Gastrocnemius medialis (tissue), 4 donors: Measurements from ENCODE around the gene GPR161. TPM values are rescaled to one million over a fixed set of nuclear protein-coding genes. Genes with fewer than 3 reads are reported as not detected.

Source experiments
- ATAC-seq, 2 donors: fragments of 150-250 bp; one replicate each; pipeline ENCODE4 v1.9.1; 2016
- DNase-seq, 2 donors: peaks; one replicate each; pipeline ENCODE4 v3.0.0-alpha.2; 2019
- H3K27ac ChIP-seq, 4 donors: fragments of 200-600 bp; sonication (generic); 1 replicate in 1 of 4; 2 replicates in 3 of 4; pipeline ENCODE4 v1.5.1; 2016 to 2018; ENCODE audit warnings: mild to moderate bottlenecking in 2 of 4, moderate library complexity in 1 of 4
- H3K27me3 ChIP-seq, 3 donors: fragments of 200-600 bp; sonication (generic) in 2 of 3; 1 replicate in 1 of 3; 2 replicates in 2 of 3; pipeline versions ENCODE4 v1.5.1 to v1.6.0; 2016 to 2019; ENCODE audit warnings: mild to moderate bottlenecking in 1 of 3, moderate library complexity in 1 of 3
- H3K36me3 ChIP-seq, 2 donors: fragments of 200-600 bp; sonication (generic) in 1 of 2; one replicate each; pipeline ENCODE4 v1.5.1; 2017 to 2018
- H3K4me1 ChIP-seq, 2 donors: fragments of 200-600 bp; sonication (generic) in 1 of 2; one replicate each; pipeline ENCODE4 v1.5.1; 2016 to 2017; ENCODE audit warnings: mild to moderate bottlenecking in 2 of 2
- H3K4me3 ChIP-seq, 4 donors: fragments of 200-600 bp; sonication (generic) in 3 of 4; 1 replicate in 1 of 4; 2 replicates in 3 of 4; pipeline ENCODE4 v1.5.1; 2016 to 2019; ENCODE audit warnings: mild to moderate bottlenecking in 2 of 4
- H3K9me3 ChIP-seq, 3 donors: fragments of 200-600 bp; sonication (generic) in 2 of 3; 1 replicate in 1 of 3; 2 replicates in 2 of 3; pipeline ENCODE4 v1.5.1; 2016 to 2019
- POLR2A ChIP-seq, 2 donors: fragments of 450-650 bp; IDR thresholded peaks; one replicate each; pipeline ENCODE4 v1.6.1; 2017; ENCODE audit warnings: antibody characterized with exemption in 2 of 2, mild to moderate bottlenecking in 2 of 2, moderate library complexity in 2 of 2
- in situ Hi-C, 4 donors: fragments of 200-750 bp; cut with MboI; loops; one replicate each; pipeline versions ENCODE4 v1.15.0 to v1.8.0; 2017; ENCODE audit warnings: low sequenced_read_pairs in 4 of 4
- intact Hi-C: fragments of 100-400 bp; cut with DNase I; formaldehyde crosslinking; loops from one replicate; pipeline ENCODE4 v1.15.1; 2023; ENCODE audit warnings: low total_unique reads
- total RNA-seq, 4 donors: library from RNA; depleted of rRNA; stranded (reverse); fragments of >200 nt; gene quantifications; one replicate each; pipeline versions ENCODE4 v1.1.0 to v1.2.3, GENCODE V29; 2016
- TF ChIP-seq, protein P1 (sequence below), 5 experiments: fragments of 450-650 bp in 3 of 5; fragments of 200-600 bp in 2 of 5; sonication (generic) in 2 of 5; IDR thresholded peaks in 4 of 5; conservative IDR thresholded peaks in 1 of 5; 1 replicate in 4 of 5; 2 replicates in 1 of 5; pipeline ENCODE4 v1.5.1; 2016 to 2019; ENCODE audit warnings: antibody characterized with exemption in 5 of 5, mild to moderate bottlenecking in 3 of 5, moderate library complexity in 3 of 5

Gene GPR161
- total RNA-seq, 4 donors from 2014 or later = 0.31 to 1.0 (median 0.86) TPM

DNA sequence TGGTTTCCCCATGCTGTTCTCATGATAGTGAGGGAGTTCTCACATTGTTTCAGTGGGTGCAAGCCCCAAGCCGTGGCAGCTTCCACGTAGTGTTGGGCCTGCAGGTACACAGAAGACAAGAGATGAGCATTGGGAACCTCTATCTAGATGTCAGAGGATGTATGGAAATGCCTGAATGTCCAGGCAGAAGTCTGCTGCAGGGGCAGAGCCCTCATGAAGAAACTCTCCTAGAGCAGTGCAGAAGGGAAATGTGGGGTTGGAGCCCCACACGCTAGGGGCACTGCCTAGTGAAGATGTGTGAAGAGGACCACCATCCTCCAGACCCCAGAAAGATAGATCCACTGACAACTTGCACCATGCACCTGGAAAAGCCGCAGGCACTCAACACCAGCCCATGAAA, 17.0 kb downstream of the GPR161 start:
- H3K4me1 ChIP-seq = peaks cover 0 to 3% of the 10 kb centered on the region in 2 donors
- in situ Hi-C loops = no loop called here
- H3K4me3 ChIP-seq = no peak overlapping the region
- no peak overlapping the region for H3K27ac ChIP-seq
- no peaks in the 10 kb centered on the region for H3K27me3 ChIP-seq
- DNase-seq (no peak), ATAC-seq (no peak)
- H3K36me3 ChIP-seq = no peaks in the 10 kb centered on the region
- intact Hi-C loops = no loop called here
- H3K9me3 ChIP-seq = no peaks in the 10 kb centered on the region
- TF ChIP-seq POLR2A (IDR thresholded peaks at IDR 0.05) = no peak
- TF ChIP-seq, protein P1, sequence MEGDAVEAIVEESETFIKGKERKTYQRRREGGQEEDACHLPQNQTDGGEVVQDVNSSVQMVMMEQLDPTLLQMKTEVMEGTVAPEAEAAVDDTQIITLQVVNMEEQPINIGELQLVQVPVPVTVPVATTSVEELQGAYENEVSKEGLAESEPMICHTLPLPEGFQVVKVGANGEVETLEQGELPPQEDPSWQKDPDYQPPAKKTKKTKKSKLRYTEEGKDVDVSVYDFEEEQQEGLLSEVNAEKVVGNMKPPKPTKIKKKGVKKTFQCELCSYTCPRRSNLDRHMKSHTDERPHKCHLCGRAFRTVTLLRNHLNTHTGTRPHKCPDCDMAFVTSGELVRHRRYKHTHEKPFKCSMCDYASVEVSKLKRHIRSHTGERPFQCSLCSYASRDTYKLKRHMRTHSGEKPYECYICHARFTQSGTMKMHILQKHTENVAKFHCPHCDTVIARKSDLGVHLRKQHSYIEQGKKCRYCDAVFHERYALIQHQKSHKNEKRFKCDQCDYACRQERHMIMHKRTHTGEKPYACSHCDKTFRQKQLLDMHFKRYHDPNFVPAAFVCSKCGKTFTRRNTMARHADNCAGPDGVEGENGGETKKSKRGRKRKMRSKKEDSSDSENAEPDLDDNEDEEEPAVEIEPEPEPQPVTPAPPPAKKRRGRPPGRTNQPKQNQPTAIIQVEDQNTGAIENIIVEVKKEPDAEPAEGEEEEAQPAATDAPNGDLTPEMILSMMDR (IDR thresholded peaks at IDR 0.05 in 4 of 5, conservative IDR thresholded peaks at IDR 0.05 in 1 of 5) = no peak

DNA sequence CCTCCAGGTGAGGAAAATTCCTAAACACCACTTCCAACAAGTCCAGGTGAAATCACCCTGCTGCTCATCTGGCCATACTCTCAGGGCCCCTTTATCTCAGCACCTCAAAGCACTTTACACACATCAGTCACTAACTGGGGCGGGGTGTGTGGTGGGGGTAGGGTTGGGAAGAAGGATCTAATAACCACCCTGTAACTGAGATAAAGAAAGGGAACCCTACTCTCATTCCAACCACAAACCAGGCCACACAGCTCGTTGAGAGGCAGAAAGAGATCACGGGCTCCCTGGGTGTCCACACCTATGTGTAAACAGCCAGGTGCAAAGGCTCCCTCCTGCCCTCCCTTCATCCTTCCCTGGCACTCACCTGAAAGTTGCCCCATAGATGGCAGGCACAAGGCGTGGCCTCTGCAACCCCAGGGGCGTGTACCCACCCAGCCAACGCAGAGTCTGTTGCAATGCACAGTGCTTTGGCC, 20.4 kb downstream of the GPR161 start:
- DNase-seq = no peak

DNA sequence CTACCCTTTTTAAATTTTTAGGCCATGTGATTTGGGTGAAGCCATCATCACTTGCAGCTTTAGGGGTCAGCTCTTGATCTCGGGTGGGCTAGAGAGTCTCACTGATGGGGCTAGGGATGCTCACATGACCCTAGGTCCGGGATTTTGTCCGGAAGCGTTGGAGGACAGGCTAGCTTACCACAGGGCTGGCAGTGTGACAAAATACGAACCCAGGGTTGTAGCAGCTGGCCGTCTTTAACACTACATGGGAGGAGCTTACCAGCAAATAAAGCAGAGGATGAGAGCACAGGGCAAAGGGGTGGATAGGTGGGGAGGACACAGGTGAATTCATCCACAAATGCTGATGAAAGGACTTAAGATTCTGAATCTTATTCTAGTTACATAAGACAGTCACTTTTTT, 21.9 kb downstream of the GPR161 start:
- Histone ChIP-seq H3K27ac (no peak overlapping the region), H3K9me3 (no peaks in the 10 kb centered on the region), H3K36me3 (no peaks in the 10 kb centered on the region), H3K27me3 (no peaks in the 10 kb centered on the region), H3K4me1 (no peaks in the 10 kb centered on the region), H3K4me3 (no peak overlapping the region)
- DNase-seq (no peak), ATAC-seq (no peak)
- in situ Hi-C loops (no loop called here), intact Hi-C loops (no loop called here)
- TF ChIP-seq, protein P1 (IDR thresholded peaks at IDR 0.05 in 4 of 5, conservative IDR thresholded peaks at IDR 0.05 in 1 of 5) = no peak
- no peak for TF ChIP-seq POLR2A (IDR thresholded peaks at IDR 0.05)

More for the DNA sequence above, 20.4 kb downstream of the GPR161 start:
- Histone ChIP-seq H3K27me3 (no peaks in the 10 kb centered on the region), H3K9me3 (no peaks in the 10 kb centered on the region), H3K27ac (no peak overlapping the region), H3K36me3 (no peaks in the 10 kb centered on the region), H3K4me3 (no peak overlapping the region), H3K4me1 (peaks cover 0 to 3% of the 10 kb centered on the region in 2 donors)
- no peak for TF ChIP-seq POLR2A (IDR thresholded peaks at IDR 0.05)
- TF ChIP-seq, protein P1 (IDR thresholded peaks at IDR 0.05 in 4 of 5, conservative IDR thresholded peaks at IDR 0.05 in 1 of 5) = no peak
- intact Hi-C loops = no loop called here
- ATAC-seq = no peak
- in situ Hi-C loops = no loop called here

DNA sequence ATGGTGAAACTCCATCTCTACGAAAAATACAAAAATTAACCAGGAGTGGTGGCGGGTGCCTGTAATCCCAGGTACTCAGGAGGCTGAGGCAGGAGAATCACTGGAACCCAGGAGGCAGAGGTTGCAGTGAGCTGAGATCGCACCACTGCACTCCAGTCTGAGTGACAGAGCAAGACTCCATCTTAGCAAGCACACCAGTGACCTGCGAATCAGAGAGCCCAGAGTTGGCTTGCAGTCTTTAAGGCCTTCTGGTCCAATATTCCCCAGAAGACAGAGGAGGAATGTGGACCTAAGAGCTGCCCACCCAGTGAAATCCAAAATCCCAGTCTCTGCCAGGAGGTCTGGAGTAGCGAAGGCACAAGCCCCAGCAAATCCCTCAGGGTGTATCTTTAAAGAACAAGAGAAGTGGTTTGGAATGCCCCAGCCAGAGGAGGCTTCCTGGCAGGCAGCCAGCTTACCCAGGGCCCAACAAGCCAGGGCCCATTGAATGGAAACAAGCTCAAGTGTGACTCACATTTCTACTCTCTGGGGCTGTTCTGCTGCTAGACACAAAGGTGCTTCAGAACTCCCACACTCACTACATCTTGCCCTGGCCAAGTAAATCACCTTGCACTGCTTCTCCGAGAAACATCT, 23.9 kb downstream of the GPR161 start:
- intact Hi-C loops = no loop called here
- DNase-seq = no peak
- Histone ChIP-seq H3K9me3 (no peaks in the 10 kb centered on the region), H3K4me3 (no peak overlapping the region), H3K27ac (no peak overlapping the region), H3K4me1 (no peaks in the 10 kb centered on the region), H3K27me3 (no peaks in the 10 kb centered on the region), H3K36me3 (no peaks in the 10 kb centered on the region)
- ATAC-seq = no peak
- TF ChIP-seq POLR2A (IDR thresholded peaks at IDR 0.05) = no peak
- TF ChIP-seq, protein P1 (IDR thresholded peaks at IDR 0.05 in 4 of 5, conservative IDR thresholded peaks at IDR 0.05 in 1 of 5) = no peak
- in situ Hi-C loops = no loop called here
